GM06990 (cell line): ENCODE data around the gene AMELX.

ENCODE experiments used
- DNase-seq: peaks from one replicate; pipeline ENCODE4 v3.0.0-alpha.2; 2011; ENCODE audit not compliant: insufficient read length; ENCODE audit errors: extremely low read depth
- H3K27me3 ChIP-seq: replicated peaks from 2 replicates; pipeline ENCODE4 v1.6.0; 2011; ENCODE audit warnings: low read length; ENCODE audit not compliant: control insufficient read depth, insufficient read depth
- H3K36me3 ChIP-seq: 2 replicates; pipeline ENCODE4 v1.5.1; 2011; ENCODE audit warnings: low read length; ENCODE audit not compliant: control insufficient read depth, insufficient read depth
- H3K4me3 ChIP-seq: replicated peaks from 2 replicates; pipeline ENCODE4 v1.5.1; 2011; ENCODE audit warnings: low read depth, mild to moderate bottlenecking, control low read depth, low read length
- CTCF ChIP-seq: IDR thresholded peaks from 2 replicates; pipeline ENCODE4 v1.5.1; 2011; ENCODE audit warnings: low read length, control low read depth, mild to moderate bottlenecking, inconsistent platforms; ENCODE audit not compliant: insufficient read depth, poor library complexity, severe bottlenecking

Gene AMELX

GRCh38 chrX:11341274-11342201, 48.3 kb downstream of the AMELX start:
- no peak overlapping the region for H3K4me3 ChIP-seq
- TF ChIP-seq CTCF = no peak
- H3K36me3 ChIP-seq = no peaks in the 10 kb centered on the region
- H3K27me3 ChIP-seq = no peaks in the 10 kb centered on the region
- DNase-seq = peak; percentile 38

- H3K4me3 ChIP-seq = no peak overlapping the region
- no peaks in the 10 kb centered on the region for H3K27me3 ChIP-seq
- DNase-seq = no peak
- no peaks in the 10 kb centered on the region for H3K36me3 ChIP-seq
- no peak for TF ChIP-seq CTCF
Observed at GRCh38 chrX:11342673-11343072, 49.5 kb downstream of the AMELX start.

- no peak overlapping the region for H3K4me3 ChIP-seq
- no peaks in the 10 kb centered on the region for H3K27me3 ChIP-seq
- no peak for TF ChIP-seq CTCF
- H3K36me3 ChIP-seq = no peaks in the 10 kb centered on the region
- DNase-seq = no peak
Observed at GRCh38 chrX:11346121-11346682, 53.0 kb downstream of the AMELX start.

- H3K4me3 ChIP-seq = no peak overlapping the region
- TF ChIP-seq CTCF = no peak
- no peaks in the 10 kb centered on the region for H3K27me3 ChIP-seq
- H3K36me3 ChIP-seq = no peaks in the 10 kb centered on the region
- no peak for DNase-seq
Observed at GRCh38 chrX:11347300-11347699, 54.1 kb downstream of the AMELX start.

- Histone ChIP-seq H3K4me3 (no peak overlapping the region), H3K27me3 (no peaks in the 10 kb centered on the region), H3K36me3 (no peaks in the 10 kb centered on the region)
- TF ChIP-seq CTCF = no peak
- DNase-seq = no peak
Observed at GRCh38 chrX:11349020-11349419, 55.8 kb downstream of the AMELX start.
